Non-pigmented ciliary epithelial cell (primary cell): ENCODE measurements around the gene C1R.
"Not testable (repeated sequence)": the region's sequence is repeated elsewhere in the genome, so short reads cannot be mapped to it uniquely, and the experiment has no call there.

Experiments used
- DNase-seq: peaks from one replicate; pipeline ENCODE4 v3.0.0-alpha.2; 2010; ENCODE audit warnings: low read depth

Gene C1R

GRCh38 chr12:7120166-7120565 is 27.9 kb upstream of the C1R start:
- DNase-seq = no peak

GRCh38 chr12:7118881-7119280 is 26.6 kb upstream of the C1R start:
- DNase-seq = no peak

GRCh38 chr12:7117670-7118069 is 25.4 kb upstream of the C1R start:
- DNase-seq = no peak

GRCh38 chr12:7116916-7117315 is 24.7 kb upstream of the C1R start:
- DNase-seq = no peak

- no peak for DNase-seq
Measured at GRCh38 chr12:7116196-7116595, 24.0 kb upstream of the C1R start.

GRCh38 chr12:7114851-7115250 is 22.6 kb upstream of the C1R start:
- DNase-seq = no peak

GRCh38 chr12:7114008-7114407 is 21.8 kb upstream of the C1R start:
- no peak for DNase-seq

GRCh38 chr12:7113389-7113871 is 21.2 kb upstream of the C1R start:
- DNase-seq = no peak

GRCh38 chr12:7112041-7112440 is 19.8 kb upstream of the C1R start:
- no peak for DNase-seq

- DNase-seq = no peak
Measured at GRCh38 chr12:7110661-7111060, 18.4 kb upstream of the C1R start.

- DNase-seq = no peak
Measured at GRCh38 chr12:7109572-7109920, 17.3 kb upstream of the C1R start.

- no peak for DNase-seq
Measured at GRCh38 chr12:7108796-7109571, 16.7 kb upstream of the C1R start, which contains the start of gene C1RL. Gene C1RL, minus strand, starts transcription at chr12:7109214. Its CDS starts 34 bp downstream, at chr12:7109180.

- no peak for DNase-seq
Measured at GRCh38 chr12:7108003-7108795, 16.0 kb upstream of the C1R start.

GRCh38 chr12:7107636-7108002 is 15.4 kb upstream of the C1R start:
- DNase-seq = no peak

- DNase-seq = not testable (repeated sequence)
Measured at GRCh38 chr12:7107181-7107580, 14.9 kb upstream of the C1R start.

- DNase-seq = no peak
Measured at GRCh38 chr12:7106082-7106481, 13.8 kb upstream of the C1R start.

- DNase-seq = no peak
Measured at GRCh38 chr12:7103837-7104584, 11.8 kb upstream of the C1R start.

GRCh38 chr12:7102582-7102981 is 10.3 kb upstream of the C1R start:
- DNase-seq = no peak

GRCh38 chr12:7101694-7102131 is 9.5 kb upstream of the C1R start:
- no peak for DNase-seq

GRCh38 chr12:7101047-7101693 is 8.9 kb upstream of the C1R start:
- no peak for DNase-seq

- DNase-seq = no peak
Measured at GRCh38 chr12:7100239-7100638, 8.0 kb upstream of the C1R start.
